ENCODE results near the gene CLIP4.

The CLIP4 gene

DNA sequence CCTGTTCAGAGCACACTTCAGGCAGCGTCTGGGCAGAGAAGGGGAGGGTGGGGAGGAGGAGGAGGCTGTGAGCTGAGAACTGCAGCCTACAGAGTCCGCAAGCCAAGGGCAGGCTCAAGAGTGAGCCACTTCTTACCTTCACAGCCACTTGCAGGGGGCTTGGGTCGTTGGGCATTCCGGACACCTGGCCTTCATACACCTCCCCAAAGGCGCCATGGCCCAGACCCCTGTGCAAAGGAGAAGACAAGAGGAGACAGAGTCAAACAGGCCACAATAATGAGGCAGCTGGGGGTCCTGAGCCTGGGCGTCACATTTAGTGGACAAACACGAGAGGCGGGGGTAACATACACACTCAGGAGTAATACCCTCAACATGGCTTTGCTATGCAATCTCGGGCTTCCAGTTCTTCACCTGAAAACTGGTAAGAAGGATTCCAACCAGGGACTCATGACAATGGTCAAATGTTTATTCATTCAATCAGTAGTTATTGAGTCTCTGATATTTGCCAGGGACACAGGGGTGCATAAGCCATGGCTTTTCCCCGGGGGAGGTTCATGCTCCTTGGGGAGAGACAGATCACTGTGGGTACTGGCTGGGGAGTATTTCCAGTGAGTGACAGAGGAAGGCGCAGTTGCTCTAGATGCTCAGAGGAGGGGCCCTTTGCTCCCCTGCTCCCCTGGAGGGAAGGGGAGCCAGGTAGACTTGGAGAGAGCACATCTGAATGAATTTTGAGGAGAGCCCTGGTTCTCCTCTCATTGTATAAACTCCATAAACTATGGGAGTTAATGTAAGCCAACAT is 107.4 kb downstream of the CLIP4 start:
- DNase-seq (ENCODE audit: low read depth) = no peak

DNA sequence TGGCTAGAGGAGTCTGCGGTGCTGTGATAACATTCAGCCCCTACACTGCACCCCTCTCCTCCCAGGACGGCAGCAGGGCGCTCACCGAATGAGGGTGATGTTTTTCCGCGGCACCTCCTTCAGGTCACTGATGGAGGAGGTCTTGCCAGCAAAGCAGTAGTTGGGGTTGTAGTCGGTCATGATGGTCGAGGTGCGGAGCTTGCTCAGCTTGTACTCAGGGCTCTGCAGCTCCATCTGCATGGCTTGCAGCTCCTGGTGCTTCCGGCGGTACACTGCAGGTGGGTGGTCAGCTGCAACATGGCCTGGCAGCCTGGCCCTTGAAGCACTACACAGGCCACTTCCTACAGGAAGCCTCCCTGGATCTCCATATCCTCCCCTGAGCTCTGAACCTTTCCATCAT is 108.0 kb downstream of the CLIP4 start:
- no peak for DNase-seq (ENCODE audit: low read depth)

DNA sequence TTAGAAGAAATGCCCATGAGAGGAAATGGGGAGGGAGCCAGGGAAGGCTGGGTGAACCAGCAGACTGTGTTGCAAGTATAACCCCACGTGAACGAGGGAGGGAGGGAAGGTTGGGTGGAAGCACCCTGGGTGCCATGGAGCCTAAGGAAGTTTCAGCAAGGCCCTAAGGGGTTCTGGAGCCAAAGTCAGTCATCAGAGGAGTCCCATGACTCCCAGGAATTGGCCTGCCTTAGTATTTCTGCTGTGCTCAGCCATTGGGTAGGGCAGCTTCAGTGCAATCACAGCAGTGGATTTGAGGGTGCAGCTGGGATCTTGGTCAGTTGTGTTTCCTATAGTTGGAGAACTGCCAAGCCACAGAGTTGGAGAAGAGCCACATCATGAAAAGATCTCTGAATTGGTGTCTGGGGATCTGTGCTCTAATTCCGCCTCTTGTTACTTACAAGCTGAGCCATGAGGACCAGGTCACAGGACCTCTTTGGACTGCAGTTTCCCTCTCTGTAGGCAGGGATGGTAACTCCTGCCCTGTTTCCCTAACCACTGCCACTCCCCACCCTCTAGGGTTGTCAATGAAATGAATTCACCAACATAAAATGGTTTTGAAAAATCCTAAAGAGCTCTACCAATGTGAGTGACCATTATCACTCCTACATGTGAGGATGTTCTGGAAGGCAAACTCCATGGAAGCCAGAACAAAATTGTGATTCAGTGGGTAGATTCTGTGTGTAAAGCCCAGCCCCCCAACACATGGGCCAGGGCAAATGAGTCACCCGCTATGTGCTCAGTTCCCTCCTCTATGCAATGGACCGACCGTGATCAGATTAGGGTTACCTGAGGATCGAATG is 108.9 kb downstream of the CLIP4 start:
- no peak for DNase-seq (ENCODE audit: low read depth)

DNA sequence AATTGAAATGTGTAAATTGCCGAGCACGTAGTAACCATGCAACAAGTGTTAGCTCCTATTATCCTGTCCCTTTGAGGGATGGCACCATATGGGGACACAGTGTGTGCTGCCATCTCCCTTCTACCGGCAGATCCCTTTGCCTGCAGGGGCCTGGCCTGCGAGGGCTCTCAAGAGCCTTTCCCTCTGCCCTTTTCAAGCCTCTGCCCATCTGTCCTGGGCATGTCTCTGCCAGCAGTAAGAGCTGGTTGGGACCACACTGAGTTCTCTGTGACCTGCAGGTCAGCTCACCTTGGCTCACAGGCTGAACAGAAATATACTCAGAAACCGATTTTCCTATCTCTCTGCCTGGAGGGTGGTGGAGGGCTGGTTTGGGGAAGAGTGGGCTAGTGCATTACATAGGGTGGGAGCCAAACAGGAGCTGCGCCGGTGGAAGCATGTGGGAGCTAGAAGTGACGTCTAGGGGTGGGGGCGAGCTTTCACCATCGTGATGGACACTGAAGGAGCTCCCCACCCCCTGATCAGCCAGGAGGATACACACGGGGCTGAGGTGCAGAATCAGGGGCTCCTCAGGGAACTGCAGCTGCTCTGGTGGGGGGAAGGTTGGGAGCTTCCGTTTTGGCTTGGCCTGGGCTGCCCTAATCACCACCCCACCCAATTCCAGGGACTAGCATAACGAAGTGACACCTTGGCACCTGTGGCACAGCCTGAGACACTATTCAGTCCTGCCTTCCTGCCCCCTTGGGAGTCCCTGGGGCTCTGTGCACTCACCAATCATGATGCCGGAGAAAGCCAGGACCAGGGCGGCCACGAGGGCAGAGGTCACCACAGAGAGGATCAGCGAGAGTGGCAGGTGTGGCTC is 109.7 kb downstream of the CLIP4 start:
- DNase-seq (ENCODE audit: low read depth) = no peak

DNA sequence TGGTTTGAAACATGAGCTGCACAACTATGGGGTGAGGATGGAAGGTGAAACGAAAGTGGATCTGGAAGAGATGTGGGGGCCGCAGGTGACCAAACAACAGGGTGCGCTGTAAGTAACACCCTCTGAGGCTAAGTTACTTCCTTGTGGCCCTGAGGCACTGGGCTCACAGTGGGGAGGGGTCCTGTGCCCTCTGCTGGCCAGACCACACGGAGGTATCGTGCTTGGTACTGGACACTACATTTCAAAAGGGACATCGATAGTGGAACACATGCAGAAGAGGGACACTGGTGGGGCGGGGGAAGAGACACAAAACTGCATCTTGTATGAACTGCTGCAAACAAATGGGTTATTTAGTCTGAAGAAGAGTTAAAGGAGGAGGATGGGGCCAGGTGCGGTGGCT is 110.6 kb downstream of the CLIP4 start:
- DNase-seq (ENCODE audit: low read depth) = no peak

DNA sequence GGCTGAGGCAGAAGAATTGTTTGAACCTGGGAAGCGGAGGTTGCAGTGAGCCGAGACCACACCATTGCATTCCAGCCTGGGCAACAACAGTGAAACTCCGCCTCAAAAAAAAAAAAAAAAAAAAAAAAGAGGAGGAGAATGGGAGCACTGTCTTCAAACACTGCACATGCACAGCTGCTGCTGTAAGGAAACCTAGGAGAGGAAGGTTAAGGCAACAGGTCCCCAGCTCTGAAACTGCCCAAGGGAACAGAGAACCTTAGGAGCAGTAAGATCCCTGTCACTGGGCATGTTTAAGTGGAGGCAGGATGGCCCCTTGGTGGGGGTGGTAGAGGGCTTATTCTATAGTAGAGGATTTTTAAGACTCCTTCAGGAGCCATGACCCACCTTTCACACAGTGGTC is 111.2 kb downstream of the CLIP4 start:
- DNase-seq (ENCODE audit: low read depth) = no peak

DNA sequence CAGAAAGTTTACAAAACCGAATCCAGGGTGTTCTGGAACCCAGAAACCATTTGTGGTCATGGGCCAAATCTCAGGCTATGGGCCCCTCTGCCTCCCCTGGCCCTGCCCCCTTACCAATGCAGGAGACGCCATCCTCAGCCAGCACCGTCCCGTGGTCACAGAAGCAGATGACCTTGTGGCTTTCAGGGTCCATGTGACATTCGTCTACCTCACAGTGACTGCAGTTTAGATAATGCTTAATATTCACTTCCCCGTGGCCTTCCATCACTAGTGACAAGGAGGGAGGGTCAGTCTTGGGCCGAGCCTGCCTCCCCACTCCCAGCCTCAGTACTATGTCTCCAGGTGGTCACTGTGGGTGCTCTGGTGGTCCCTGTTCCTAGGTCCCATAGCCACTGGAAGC is 111.6 kb downstream of the CLIP4 start:
- DNase-seq (ENCODE audit: low read depth) = no peak

DNA sequence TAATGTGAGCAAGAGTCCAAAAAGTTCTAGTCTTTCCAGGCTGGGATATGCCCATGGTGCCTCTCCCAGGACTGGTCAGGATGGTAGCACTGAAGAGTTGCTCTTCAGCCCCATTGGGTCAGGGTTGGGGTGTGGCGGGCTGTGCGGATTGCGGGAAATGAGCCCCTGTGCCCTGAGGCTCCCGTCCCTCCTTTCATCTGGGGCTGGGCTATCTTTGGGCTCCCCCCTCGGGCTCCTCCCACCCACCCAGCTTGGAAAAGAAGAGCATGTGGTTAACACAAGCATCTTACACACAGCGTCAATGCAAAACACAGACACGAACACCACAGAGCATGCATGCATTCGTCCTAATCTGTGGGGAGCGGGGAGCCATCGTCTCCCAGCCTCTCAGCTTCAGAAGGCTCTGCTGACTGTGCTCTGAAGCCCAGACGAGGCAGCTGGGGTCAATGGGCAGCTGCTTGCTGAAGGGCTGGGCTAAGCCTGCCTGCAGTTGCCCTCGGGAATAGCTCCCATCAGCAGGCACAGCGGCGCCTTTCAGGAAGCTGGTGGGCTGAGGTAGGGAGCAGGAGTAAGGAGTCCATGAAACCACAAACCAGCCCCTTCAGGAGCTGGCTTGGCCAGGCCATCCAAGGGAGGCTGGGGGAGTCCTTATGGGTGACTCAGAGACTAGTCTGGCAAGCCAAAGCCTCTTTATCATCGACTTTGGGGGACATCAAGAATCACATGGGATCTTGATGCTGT is 112.9 kb downstream of the CLIP4 start:
- no peak for DNase-seq (ENCODE audit: low read depth)

DNA sequence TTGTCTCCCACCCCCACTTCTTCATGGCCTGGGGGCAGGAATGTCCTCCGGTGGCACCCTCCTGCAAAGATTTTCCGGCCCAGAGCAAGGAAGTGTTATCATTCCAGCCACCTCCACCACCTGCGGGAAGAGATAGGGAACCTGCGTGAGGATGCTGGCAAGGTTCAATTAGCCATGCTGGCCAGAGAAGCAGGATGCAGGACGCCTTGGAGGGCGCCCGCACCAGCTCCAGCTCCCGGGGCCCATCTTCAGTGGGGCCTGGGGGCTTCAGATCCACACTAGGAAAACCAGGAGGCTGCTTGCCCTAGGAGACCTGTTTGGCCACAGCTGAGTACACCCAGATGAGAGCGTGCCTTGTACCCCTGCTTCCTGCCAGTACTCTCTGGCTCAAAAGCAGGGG is 113.7 kb downstream of the CLIP4 start:
- DNase-seq (ENCODE audit: low read depth) = no peak

DNA sequence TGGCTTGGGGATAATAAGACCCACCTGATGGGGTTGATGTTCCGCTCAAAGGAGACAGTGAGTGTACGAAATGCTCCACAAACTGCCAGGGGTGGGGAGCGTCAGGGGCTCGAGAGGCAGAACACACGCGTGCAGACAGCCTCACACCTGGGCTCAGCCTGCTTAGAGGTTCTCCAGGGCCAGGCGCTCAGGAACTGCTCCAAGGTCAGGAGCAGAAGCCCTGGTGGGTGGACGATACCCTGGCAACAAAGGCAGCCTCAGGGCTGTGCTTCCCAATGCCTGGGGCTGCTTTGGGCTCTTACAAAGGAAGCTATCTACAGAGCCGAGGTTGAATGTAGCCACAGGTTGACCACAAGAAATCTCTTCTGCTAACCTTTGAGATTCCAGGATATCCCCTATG is 114.4 kb downstream of the CLIP4 start:
- DNase-seq (ENCODE audit: low read depth) = no peak

DNA sequence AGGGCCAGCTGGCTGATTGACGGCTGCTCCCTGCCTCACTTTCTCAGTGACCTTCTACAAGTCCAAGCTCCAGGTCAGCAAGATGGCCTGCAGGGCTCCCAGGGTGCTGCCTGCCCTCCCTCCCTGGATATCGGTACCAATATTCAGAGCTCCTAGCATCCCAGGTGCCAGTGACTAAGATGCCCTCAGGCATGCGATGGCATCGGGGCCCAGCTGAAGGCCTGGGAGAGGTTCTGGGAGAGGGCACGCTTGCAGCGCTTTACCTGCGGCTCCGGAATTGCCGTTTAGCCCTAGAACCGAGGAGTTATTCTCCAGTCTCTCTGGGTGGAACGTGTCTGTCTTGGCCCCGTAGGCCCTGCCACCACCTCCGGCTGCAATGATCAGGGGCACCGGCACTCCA is 116.8 kb downstream of the CLIP4 start:
- no peak for DNase-seq (ENCODE audit: low read depth)

DNA sequence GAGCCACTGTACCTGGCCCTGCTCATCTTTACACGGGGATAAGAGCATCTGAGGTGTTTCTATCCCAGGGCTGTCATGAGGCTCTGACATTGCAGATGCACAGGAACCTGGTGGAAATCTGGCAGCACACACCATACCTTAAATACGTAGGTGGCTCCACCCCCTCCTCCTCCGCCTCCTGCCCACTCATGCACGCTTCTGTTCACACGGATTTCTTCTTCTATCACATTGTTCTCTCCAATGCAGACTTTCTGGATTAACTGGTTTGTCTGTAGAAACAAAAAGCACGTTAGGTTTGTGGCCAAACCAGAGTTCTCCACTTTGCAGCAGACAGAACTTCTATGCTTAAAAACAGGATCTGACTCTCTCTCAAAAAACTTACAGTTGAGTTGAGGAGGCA is 118.2 kb downstream of the CLIP4 start:
- no peak for DNase-seq (ENCODE audit: low read depth)

DNA sequence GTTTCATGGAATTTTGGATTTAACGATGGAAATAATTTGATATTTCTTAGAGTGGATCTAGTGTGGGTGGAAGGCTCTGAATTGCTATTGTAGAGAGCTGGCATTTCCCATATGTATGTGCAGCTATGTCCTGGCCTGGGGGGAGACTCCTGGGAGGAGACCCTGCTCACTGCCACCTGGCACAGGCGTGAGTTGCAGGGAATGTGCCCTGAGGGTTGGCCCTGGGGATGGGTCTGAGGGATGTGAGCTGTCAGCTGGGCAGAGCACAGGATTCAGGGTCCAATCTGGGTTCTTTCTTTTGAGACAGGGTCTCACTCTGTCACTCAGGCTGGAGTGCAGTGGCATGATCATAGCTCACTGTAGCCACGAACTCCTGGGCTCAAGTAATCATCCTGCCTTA is 120.2 kb downstream of the CLIP4 start:
- no peak for DNase-seq (ENCODE audit: low read depth)

DNA sequence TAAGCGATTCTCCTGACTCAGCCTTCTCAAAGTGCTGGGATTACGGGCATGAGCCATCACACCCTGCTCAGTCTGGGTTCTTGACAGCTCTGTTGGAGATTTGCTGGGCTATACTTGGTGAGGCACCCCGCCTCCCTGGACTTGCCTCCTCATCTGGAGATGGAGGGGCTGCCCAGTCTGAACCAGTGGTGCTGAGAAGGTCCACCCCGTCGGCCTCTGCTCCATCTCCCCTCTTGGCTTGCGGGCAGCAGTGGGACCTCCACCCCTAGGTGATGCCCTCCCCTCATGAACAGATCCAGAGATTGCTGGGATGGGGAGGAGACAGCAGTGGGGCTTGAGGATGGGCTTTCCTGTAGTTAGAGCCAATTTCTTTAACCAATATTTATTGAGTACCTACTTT is 120.9 kb downstream of the CLIP4 start:
- DNase-seq (ENCODE audit: low read depth) = no peak

DNA sequence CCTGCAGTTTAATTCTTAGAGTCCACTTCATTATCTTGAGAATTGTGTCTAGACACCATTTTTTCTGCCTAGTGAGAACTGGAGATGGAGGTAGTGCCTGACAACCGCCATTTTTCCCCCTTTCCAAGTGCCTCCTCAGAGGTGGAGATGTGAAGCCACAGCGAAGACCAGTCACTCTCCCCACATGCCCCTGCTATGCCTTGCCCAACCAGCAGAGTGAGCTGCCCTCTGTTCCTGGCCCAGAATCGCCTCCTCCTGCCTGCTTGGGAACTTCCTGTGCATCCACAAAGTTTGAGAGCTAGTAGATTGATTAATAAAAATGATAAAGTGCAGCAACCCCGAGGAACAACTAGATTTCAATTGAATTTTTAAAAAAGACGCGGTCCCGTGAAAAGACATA is 123.3 kb downstream of the CLIP4 start:
- no peak for DNase-seq (ENCODE audit: low read depth)
